Stimulated activated CD4-positive, alpha-beta T cell treated with anti-CD3 and anti-CD28 coated beads, Interleukin-4, amount 100 ng/mL, for 24 hours (primary cell): ENCODE data around the gene CACFD1.

ENCODE experiments used
- DNase-seq: peaks from one replicate; pipeline ENCODE4 v3.0.0-alpha.2; 2020

CACFD1 gene

GRCh38 chr9:133505901-133506652 is 46.3 kb downstream of the CACFD1 start:
- DNase-seq = no peak

GRCh38 chr9:133506653-133507038 is 46.9 kb downstream of the CACFD1 start:
- DNase-seq = no peak

GRCh38 chr9:133507246-133507965 is 47.6 kb downstream of the CACFD1 start:
- no peak for DNase-seq

- DNase-seq = no peak
These were observed 48.3 kb downstream of the CACFD1 start for GRCh38 chr9:133508046-133508445.

- no peak for DNase-seq
These were observed 49.7 kb downstream of the CACFD1 start for GRCh38 chr9:133509179-133510083.

- no peak for DNase-seq
These were observed 51.2 kb downstream of the CACFD1 start for GRCh38 chr9:133510926-133511505.

GRCh38 chr9:133511607-133512006 is 51.8 kb downstream of the CACFD1 start:
- no peak for DNase-seq

GRCh38 chr9:133512253-133513213 is 52.8 kb downstream of the CACFD1 start:
- no peak for DNase-seq

- DNase-seq = no peak
These were observed 53.7 kb downstream of the CACFD1 start for GRCh38 chr9:133513214-133514100.

GRCh38 chr9:133514460-133515239 is 54.9 kb downstream of the CACFD1 start:
- DNase-seq = no peak

- DNase-seq = no peak
These were observed 55.4 kb downstream of the CACFD1 start for GRCh38 chr9:133515240-133515610.

GRCh38 chr9:133515615-133516255 is 56.0 kb downstream of the CACFD1 start:
- no peak for DNase-seq

- no peak for DNase-seq
These were observed 56.6 kb downstream of the CACFD1 start for GRCh38 chr9:133516256-133516960.

- no peak for DNase-seq
These were observed 57.2 kb downstream of the CACFD1 start for GRCh38 chr9:133516961-133517350.

GRCh38 chr9:133517711-133518110 is 57.9 kb downstream of the CACFD1 start:
- no peak for DNase-seq

- DNase-seq = no peak
These were observed 58.4 kb downstream of the CACFD1 start for GRCh38 chr9:133518200-133518599.

- DNase-seq = no peak
These were observed 59.1 kb downstream of the CACFD1 start for GRCh38 chr9:133518706-133519449.

- DNase-seq = no peak
These were observed 59.9 kb downstream of the CACFD1 start for GRCh38 chr9:133519693-133520092.
